Measurements from ENCODE around the gene CWC25. TPM values are rescaled to one million over a fixed set of nuclear protein-coding genes. Genes with fewer than 3 reads are reported as not detected.

The CWC25 gene
- total and polyA plus RNA-seq, 2 of the 13 experiments (the other 11 are each of a cell fraction or from before 2014, with no cell fraction given), result 15.6 to 22.7 TPM

DNA sequence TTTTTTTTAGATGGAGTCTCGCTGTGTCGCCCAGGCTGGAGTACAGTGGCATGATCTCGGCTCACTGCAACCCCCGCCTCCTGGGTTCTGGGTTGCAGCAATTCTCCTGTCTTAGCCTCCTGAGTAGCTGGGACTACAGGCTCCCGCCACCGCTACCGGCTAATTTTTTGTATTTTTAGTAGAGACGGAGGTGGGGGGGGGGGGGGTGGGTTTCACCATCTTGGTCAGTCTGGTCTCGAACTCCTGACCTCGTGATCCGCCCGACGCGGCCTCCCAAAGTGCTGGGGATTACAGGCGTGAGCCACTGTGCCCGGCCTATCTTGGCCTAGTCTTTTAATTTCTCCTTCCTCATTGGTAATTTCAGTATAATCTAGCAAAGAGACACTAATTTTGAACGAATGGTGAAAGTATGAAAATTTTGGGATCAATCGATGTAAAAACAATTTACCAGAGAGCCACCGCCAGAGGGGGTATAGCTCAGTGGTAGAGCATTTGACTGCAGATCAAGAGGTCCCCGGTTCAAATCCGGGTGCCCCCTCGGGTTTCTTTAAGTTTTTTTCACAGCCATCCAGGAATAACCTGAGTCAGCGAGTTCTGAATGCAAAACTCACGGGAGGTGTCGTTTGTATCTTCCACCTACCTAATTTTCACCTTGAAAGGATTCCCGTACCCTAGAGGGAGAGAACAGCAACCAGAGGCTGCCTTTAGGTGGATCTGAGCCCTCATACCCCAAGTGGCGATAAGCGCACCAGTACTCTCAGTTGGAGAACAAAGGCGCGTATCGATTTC is 42.3 kb upstream of the CWC25 start (continued):
- TF ChIP-seq PCBP2 (optimal IDR thresholded peaks at IDR 0.05; ENCODE audit: low read depth, low read length, poor library complexity, severe bottlenecking), result no peak
- no peak for TF ChIP-seq RFX1 (IDR thresholded peaks at IDR 0.05)
- no peak for TF ChIP-seq ZNF382 (CRISPR knock-in tag; IDR thresholded peaks at IDR 0.05; ENCODE audit: borderline replicate concordance)
- TF ChIP-seq NFE2L2 (IDR thresholded peaks at IDR 0.05; ENCODE audit: low read length), result no peak
- TF ChIP-seq ZFP90 (CRISPR knock-in tag; IDR thresholded peaks at IDR 0.05; ENCODE audit: borderline replicate concordance), result 0 out of 2 replicates have a peak, but pooled peaks have one; percentile 37
- TF ChIP-seq, protein P1, sequence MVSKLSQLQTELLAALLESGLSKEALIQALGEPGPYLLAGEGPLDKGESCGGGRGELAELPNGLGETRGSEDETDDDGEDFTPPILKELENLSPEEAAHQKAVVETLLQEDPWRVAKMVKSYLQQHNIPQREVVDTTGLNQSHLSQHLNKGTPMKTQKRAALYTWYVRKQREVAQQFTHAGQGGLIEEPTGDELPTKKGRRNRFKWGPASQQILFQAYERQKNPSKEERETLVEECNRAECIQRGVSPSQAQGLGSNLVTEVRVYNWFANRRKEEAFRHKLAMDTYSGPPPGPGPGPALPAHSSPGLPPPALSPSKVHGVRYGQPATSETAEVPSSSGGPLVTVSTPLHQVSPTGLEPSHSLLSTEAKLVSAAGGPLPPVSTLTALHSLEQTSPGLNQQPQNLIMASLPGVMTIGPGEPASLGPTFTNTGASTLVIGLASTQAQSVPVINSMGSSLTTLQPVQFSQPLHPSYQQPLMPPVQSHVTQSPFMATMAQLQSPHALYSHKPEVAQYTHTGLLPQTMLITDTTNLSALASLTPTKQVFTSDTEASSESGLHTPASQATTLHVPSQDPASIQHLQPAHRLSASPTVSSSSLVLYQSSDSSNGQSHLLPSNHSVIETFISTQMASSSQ (IDR thresholded peaks at IDR 0.05; ENCODE audit: low read depth), result peak; percentile 52; the same call in 1 of the 2 replicates
- TF ChIP-seq, protein P1 (CRISPR knock-in tag; IDR thresholded peaks at IDR 0.05; ENCODE audit: borderline replicate concordance), result no peak
- TF ChIP-seq DMAP1 (CRISPR knock-in tag; IDR thresholded peaks at IDR 0.05), result no peak; the same call in 1 of the 2 replicates
- TF ChIP-seq ZNF33B (CRISPR knock-in tag; IDR thresholded peaks at IDR 0.05), result no peak
- peak; percentile 78 for TF ChIP-seq ZFP1 (CRISPR knock-in tag; IDR thresholded peaks at IDR 0.05)
- TF ChIP-seq ZNF20 (CRISPR knock-in tag; IDR thresholded peaks at IDR 0.05), result no peak
- TF ChIP-seq ZNF761 (CRISPR knock-in tag; conservative IDR thresholded peaks at IDR 0.05), result no peak
- TF ChIP-seq, protein P2, sequence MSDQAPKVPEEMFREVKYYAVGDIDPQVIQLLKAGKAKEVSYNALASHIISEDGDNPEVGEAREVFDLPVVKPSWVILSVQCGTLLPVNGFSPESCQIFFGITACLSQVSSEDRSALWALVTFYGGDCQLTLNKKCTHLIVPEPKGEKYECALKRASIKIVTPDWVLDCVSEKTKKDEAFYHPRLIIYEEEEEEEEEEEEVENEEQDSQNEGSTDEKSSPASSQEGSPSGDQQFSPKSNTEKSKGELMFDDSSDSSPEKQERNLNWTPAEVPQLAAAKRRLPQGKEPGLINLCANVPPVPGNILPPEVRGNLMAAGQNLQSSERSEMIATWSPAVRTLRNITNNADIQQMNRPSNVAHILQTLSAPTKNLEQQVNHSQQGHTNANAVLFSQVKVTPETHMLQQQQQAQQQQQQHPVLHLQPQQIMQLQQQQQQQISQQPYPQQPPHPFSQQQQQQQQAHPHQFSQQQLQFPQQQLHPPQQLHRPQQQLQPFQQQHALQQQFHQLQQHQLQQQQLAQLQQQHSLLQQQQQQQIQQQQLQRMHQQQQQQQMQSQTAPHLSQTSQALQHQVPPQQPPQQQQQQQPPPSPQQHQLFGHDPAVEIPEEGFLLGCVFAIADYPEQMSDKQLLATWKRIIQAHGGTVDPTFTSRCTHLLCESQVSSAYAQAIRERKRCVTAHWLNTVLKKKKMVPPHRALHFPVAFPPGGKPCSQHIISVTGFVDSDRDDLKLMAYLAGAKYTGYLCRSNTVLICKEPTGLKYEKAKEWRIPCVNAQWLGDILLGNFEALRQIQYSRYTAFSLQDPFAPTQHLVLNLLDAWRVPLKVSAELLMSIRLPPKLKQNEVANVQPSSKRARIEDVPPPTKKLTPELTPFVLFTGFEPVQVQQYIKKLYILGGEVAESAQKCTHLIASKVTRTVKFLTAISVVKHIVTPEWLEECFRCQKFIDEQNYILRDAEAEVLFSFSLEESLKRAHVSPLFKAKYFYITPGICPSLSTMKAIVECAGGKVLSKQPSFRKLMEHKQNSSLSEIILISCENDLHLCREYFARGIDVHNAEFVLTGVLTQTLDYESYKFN (CRISPR knock-in tag; conservative IDR thresholded peaks at IDR 0.05), result no peak
- TF ChIP-seq ZNF614 (CRISPR knock-in tag; IDR thresholded peaks at IDR 0.05; ENCODE audit: borderline replicate concordance), result 0 out of 2 replicates have a peak, but pooled peaks have one; percentile 52
- TF ChIP-seq, protein P3, sequence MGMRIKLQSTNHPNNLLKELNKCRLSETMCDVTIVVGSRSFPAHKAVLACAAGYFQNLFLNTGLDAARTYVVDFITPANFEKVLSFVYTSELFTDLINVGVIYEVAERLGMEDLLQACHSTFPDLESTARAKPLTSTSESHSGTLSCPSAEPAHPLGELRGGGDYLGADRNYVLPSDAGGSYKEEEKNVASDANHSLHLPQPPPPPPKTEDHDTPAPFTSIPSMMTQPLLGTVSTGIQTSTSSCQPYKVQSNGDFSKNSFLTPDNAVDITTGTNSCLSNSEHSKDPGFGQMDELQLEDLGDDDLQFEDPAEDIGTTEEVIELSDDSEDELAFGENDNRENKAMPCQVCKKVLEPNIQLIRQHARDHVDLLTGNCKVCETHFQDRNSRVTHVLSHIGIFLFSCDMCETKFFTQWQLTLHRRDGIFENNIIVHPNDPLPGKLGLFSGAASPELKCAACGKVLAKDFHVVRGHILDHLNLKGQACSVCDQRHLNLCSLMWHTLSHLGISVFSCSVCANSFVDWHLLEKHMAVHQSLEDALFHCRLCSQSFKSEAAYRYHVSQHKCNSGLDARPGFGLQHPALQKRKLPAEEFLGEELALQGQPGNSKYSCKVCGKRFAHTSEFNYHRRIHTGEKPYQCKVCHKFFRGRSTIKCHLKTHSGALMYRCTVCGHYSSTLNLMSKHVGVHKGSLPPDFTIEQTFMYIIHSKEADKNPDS (CRISPR knock-in tag; IDR thresholded peaks at IDR 0.05), result peak; percentile 82; the same call in 1 of the 2 replicates
- TF ChIP-seq YY1 (IDR thresholded peaks at IDR 0.05; ENCODE audit: insufficient read depth, insufficient replicate concordance, low read depth, low read length), result no peak
- TF ChIP-seq, protein P4, sequence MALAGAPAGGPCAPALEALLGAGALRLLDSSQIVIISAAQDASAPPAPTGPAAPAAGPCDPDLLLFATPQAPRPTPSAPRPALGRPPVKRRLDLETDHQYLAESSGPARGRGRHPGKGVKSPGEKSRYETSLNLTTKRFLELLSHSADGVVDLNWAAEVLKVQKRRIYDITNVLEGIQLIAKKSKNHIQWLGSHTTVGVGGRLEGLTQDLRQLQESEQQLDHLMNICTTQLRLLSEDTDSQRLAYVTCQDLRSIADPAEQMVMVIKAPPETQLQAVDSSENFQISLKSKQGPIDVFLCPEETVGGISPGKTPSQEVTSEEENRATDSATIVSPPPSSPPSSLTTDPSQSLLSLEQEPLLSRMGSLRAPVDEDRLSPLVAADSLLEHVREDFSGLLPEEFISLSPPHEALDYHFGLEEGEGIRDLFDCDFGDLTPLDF (CRISPR knock-in tag; IDR thresholded peaks at IDR 0.05), result 0 out of 2 replicates have a peak, but pooled peaks have one; percentile 35
- no peak for TF ChIP-seq STAT5B (CRISPR knock-in tag; IDR thresholded peaks at IDR 0.05)
- peak; percentile 99 for TF ChIP-seq ZNF24 (IDR thresholded peaks at IDR 0.05)

Measured in HepG2 (cell line).